ENCODE measurements around the gene TBX19.

TBX19 gene

GRCh38 chr1:168320149-168320548 lies 39.5 kb downstream of the TBX19 start:
- H3K36me3 ChIP-seq (ENCODE audit: control insufficient read depth in 2 of 2, insufficient read depth in 1 of 2, low read length in 2 of 2): no peaks in the 10 kb centered on the region
- H3K4me3 ChIP-seq (ENCODE audit: low read depth, low read length): no peak overlapping the region
- no peaks in the 10 kb centered on the region for H3K9me3 ChIP-seq (ENCODE audit: control insufficient read depth, insufficient read depth, low read depth, low read length)
- CTCF ChIA-PET: interaction anchor here (0.7 to 1.3 kb wide), 6 partner anchors 14 to 1392 kb away, joined by 3 to 8 read pairs (median 4); no protein-coding TSS in a partner anchor
- POLR2A ChIA-PET: no interaction called here
- no peak overlapping the region for H3K27ac ChIP-seq (ENCODE audit: extremely low read depth, low read depth, low read length)
- TF ChIP-seq WT1 (tag by site-specific recombination; IDR thresholded peaks at IDR 0.05): no peak
- TF ChIP-seq OVOL3 (tag by site-specific recombination; IDR thresholded peaks at IDR 0.05): no peak
- no peak for TF ChIP-seq FEZF1 (tag by site-specific recombination; IDR thresholded peaks at IDR 0.05)
- TF ChIP-seq ZNF837 (tag by site-specific recombination; IDR thresholded peaks at IDR 0.05): no peak
- TF ChIP-seq ZNF174 (tag by site-specific recombination; IDR thresholded peaks at IDR 0.05): no peak
- no peak for TF ChIP-seq ZFP37 (tag by site-specific recombination; IDR thresholded peaks at IDR 0.05)
- no peak for TF ChIP-seq ZNF37A (tag by site-specific recombination; IDR thresholded peaks at IDR 0.05)
- TF ChIP-seq ZNF707 (tag by site-specific recombination; IDR thresholded peaks at IDR 0.05): no peak
- no peaks in the 10 kb centered on the region for H3K4me1 ChIP-seq (ENCODE audit: control insufficient read depth, insufficient read depth, low read length)

GRCh38 chr1:168320800-168321450 lies 40.2 kb downstream of the TBX19 start:
- no peaks in the 10 kb centered on the region for H3K9me3 ChIP-seq (ENCODE audit: control insufficient read depth, insufficient read depth, low read depth, low read length)
- H3K4me1 ChIP-seq (ENCODE audit: control insufficient read depth, insufficient read depth, low read length): no peaks in the 10 kb centered on the region
- no peak overlapping the region for H3K4me3 ChIP-seq (ENCODE audit: low read depth, low read length)
- CTCF ChIA-PET: interaction anchor here (0.7 to 1.1 kb wide), 6 partner anchors 13 to 88 kb away, joined by 3 to 9 read pairs (median 5); no protein-coding TSS in a partner anchor
- H3K36me3 ChIP-seq (ENCODE audit: control insufficient read depth in 2 of 2, insufficient read depth in 1 of 2, low read length in 2 of 2): no peaks in the 10 kb centered on the region
- no peak overlapping the region for H3K27ac ChIP-seq (ENCODE audit: extremely low read depth, low read depth, low read length)
- TF ChIP-seq ZSCAN16 (tag by site-specific recombination; IDR thresholded peaks at IDR 0.05) (peak; percentile 37; the same call in 1 of the 2 replicates), ZNF248 (tag by site-specific recombination; IDR thresholded peaks at IDR 0.05) (no peak), ZBTB17 (tag by site-specific recombination; IDR thresholded peaks at IDR 0.05) (peak; percentile 40; the same call in 1 of the 2 replicates), YY2 (tag by site-specific recombination; IDR thresholded peaks at IDR 0.05) (no peak), ZFHX2 (tag by site-specific recombination; conservative IDR thresholded peaks at IDR 0.05) (peak; percentile 49; the same call in 1 of the 2 replicates), PRDM10 (tag by site-specific recombination; IDR thresholded peaks at IDR 0.05) (peak; percentile 69), YY1 (tag by site-specific recombination; IDR thresholded peaks at IDR 0.05) (no peak), ZNF146 (tag by site-specific recombination; IDR thresholded peaks at IDR 0.05) (no peak)
- POLR2A ChIA-PET: no interaction called here

- ChIA-PET CTCF (interaction anchor here (0.6 to 1.0 kb wide), 6 partner anchors 10 to 115 kb away, joined by 3 to 9 read pairs (median 3); no protein-coding TSS in a partner anchor), POLR2A (no interaction called here)
- Histone ChIP-seq H3K9me3 (ENCODE audit: control insufficient read depth, insufficient read depth, low read depth, low read length) (no peaks in the 10 kb centered on the region), H3K4me1 (ENCODE audit: control insufficient read depth, insufficient read depth, low read length) (no peaks in the 10 kb centered on the region), H3K36me3 (ENCODE audit: control insufficient read depth in 2 of 2, insufficient read depth in 1 of 2, low read length in 2 of 2) (no peaks in the 10 kb centered on the region), H3K27ac (ENCODE audit: extremely low read depth, low read depth, low read length) (no peak overlapping the region), H3K4me3 (ENCODE audit: low read depth, low read length) (no peak overlapping the region)
- TF ChIP-seq ZNF654 (tag by site-specific recombination; IDR thresholded peaks at IDR 0.05; ENCODE audit: low read depth) (peak; percentile 52), ZBTB17 (tag by site-specific recombination; IDR thresholded peaks at IDR 0.05) (no peak), ATF2 (tag by site-specific recombination; IDR thresholded peaks at IDR 0.05; ENCODE audit: low read depth) (peak; percentile 84), ZNF701 (tag by site-specific recombination; IDR thresholded peaks at IDR 0.05) (no peak)
Observed at GRCh38 chr1:168321945-168322344, 41.3 kb downstream of the TBX19 start.
